SK-N-SH treated with all-trans-retinoic acid at 6 μM for 48 hours (cell line): ENCODE measurements around the gene SLC22A23.
A peak's percentile ranks its signal among the peaks of the same experiment; 100 is the strongest.

Source experiments
- ATAC-seq: fragments of 200-7000 bp; cut with Tn5 transposase; 3 replicates; pipeline ENCODE4 v1.9.1; 2020; ENCODE audit warnings: mild to moderate bottlenecking, moderate library complexity
- CREB5 ChIP-seq: fragments of 250-450 bp; sonication (Bioruptor Pico); IDR thresholded peaks from 2 replicates; pipeline ENCODE4 v1.5.1; 2020; ENCODE audit warnings: low read depth, mild to moderate bottlenecking, moderate library complexity
- CSDC2 ChIP-seq: fragments of 250-450 bp; sonication (Bioruptor Pico); IDR thresholded peaks from 2 replicates; pipeline ENCODE4 v1.5.0; 2020; ENCODE audit warnings: mild to moderate bottlenecking, moderate library complexity
- CSRNP3 ChIP-seq: fragments of 250-450 bp; sonication (Bioruptor Pico); IDR thresholded peaks from 2 replicates; pipeline ENCODE4 v1.5.1; 2021; ENCODE audit warnings: mild to moderate bottlenecking, moderate library complexity
- ISL1 ChIP-seq: fragments of 250-450 bp; sonication (Bioruptor Pico); IDR thresholded peaks from 2 replicates; pipeline ENCODE4 v2.1.2; 2022; ENCODE audit warnings: mild to moderate bottlenecking, moderate library complexity
- PATZ1 ChIP-seq: fragments of 250-450 bp; sonication (Bioruptor Pico); IDR thresholded peaks from 2 replicates; pipeline ENCODE4 v1.8.0; 2020; ENCODE audit warnings: mild to moderate bottlenecking, moderate library complexity, borderline replicate concordance
- PPARA ChIP-seq: fragments of 250-450 bp; sonication (Bioruptor Pico); IDR thresholded peaks from 2 replicates; pipeline ENCODE4 v1.5.0; 2020; ENCODE audit warnings: mild to moderate bottlenecking, borderline replicate concordance
- RARB ChIP-seq: fragments of 250-450 bp; sonication (Bioruptor Pico); IDR thresholded peaks from 2 replicates; pipeline ENCODE4 v1.8.0; 2021; ENCODE audit warnings: mild to moderate bottlenecking, moderate library complexity
- SNAI2 ChIP-seq: fragments of 250-450 bp; sonication (Bioruptor Pico); IDR thresholded peaks from 2 replicates; pipeline ENCODE4 v1.5.0; 2020; ENCODE audit warnings: mild to moderate bottlenecking, moderate library complexity
- TCF4 ChIP-seq: fragments of 250-450 bp; sonication (Bioruptor Pico); IDR thresholded peaks from 2 replicates; pipeline ENCODE4 v1.8.0; 2021; ENCODE audit warnings: mild to moderate bottlenecking, moderate library complexity, borderline replicate concordance
- TOX ChIP-seq: fragments of 250-450 bp; sonication (Bioruptor Pico); IDR thresholded peaks from 2 replicates; pipeline ENCODE4 v1.8.0; 2021; ENCODE audit warnings: mild to moderate bottlenecking, moderate library complexity, borderline replicate concordance
- TSHZ2 ChIP-seq: fragments of 250-450 bp; sonication (Bioruptor Pico); IDR thresholded peaks from 2 replicates; pipeline ENCODE4 v1.5.0; 2020; ENCODE audit warnings: mild to moderate bottlenecking, moderate library complexity
- ZC3H10 ChIP-seq: fragments of 250-450 bp; sonication (Bioruptor Pico); IDR thresholded peaks from 2 replicates; pipeline ENCODE4 v1.5.1; 2021; ENCODE audit warnings: mild to moderate bottlenecking, moderate library complexity
- ZFP3 ChIP-seq: fragments of 250-450 bp; sonication (Bioruptor Pico); IDR thresholded peaks from 2 replicates; pipeline ENCODE4 v1.5.0; 2020; ENCODE audit warnings: mild to moderate bottlenecking, moderate library complexity
- ZFP30 ChIP-seq: fragments of 450-650 bp; formaldehyde crosslinking; IDR thresholded peaks from 2 replicates; pipeline ENCODE4 v1.5.0; 2022; ENCODE audit warnings: mild to moderate bottlenecking, moderate library complexity
- ZNF565 ChIP-seq: fragments of 450-650 bp; formaldehyde crosslinking; conservative IDR thresholded peaks from 2 replicates; pipeline ENCODE4 v1.5.0; 2020; ENCODE audit warnings: low read depth, mild to moderate bottlenecking, moderate library complexity
- ZNF70 ChIP-seq: fragments of 450-650 bp; formaldehyde crosslinking; IDR thresholded peaks from 2 replicates; pipeline ENCODE4 v1.5.0; 2020; ENCODE audit warnings: mild to moderate bottlenecking, moderate library complexity
- ZNF8 ChIP-seq: fragments of 450-650 bp; formaldehyde crosslinking; IDR thresholded peaks from 2 replicates; pipeline ENCODE4 v1.5.0; 2020; ENCODE audit warnings: mild to moderate bottlenecking, moderate library complexity

SLC22A23 gene

GRCh38 chr6:3411967-3412778 is 44.7 kb downstream of the SLC22A23 start (continued):
- no peak for TF ChIP-seq TSHZ2
- no peak for TF ChIP-seq TOX (CRISPR knock-in tag)
- no peak for TF ChIP-seq ZC3H10 (CRISPR knock-in tag)
- no peak for TF ChIP-seq ISL1
- no peak for TF ChIP-seq ZFP3 (CRISPR knock-in tag)
- TF ChIP-seq CSDC2 (CRISPR knock-in tag) = no peak
- no peak for TF ChIP-seq PPARA
- TF ChIP-seq, all 23 proteins: peak for 0

GRCh38 chr6:3410385-3411360 is 46.2 kb downstream of the SLC22A23 start:
- TF ChIP-seq ZFP30 (CRISPR knock-in tag) (no peak), ZNF70 (no peak), CSDC2 (CRISPR knock-in tag) (no peak), CREB5 (CRISPR knock-in tag) (no peak), SNAI2 (CRISPR knock-in tag) (no peak), ISL1 (no peak), CSRNP3 (CRISPR knock-in tag) (no peak), PATZ1 (CRISPR knock-in tag) (no peak), ZC3H10 (CRISPR knock-in tag) (no peak), ZNF8 (CRISPR knock-in tag) (no peak), ZNF565 (CRISPR knock-in tag) (no peak), TSHZ2 (no peak), RARB (CRISPR knock-in tag) (no peak), TCF4 (no peak)
- ATAC-seq = peak; percentile 92
